GM03348 (cell line): ENCODE measurements around the gene SACS.

ENCODE experiments used
- DNase-seq: peaks from one replicate; pipeline ENCODE4 v3.0.0; 2012; ENCODE audit warnings: low spot score

The SACS gene

DNA sequence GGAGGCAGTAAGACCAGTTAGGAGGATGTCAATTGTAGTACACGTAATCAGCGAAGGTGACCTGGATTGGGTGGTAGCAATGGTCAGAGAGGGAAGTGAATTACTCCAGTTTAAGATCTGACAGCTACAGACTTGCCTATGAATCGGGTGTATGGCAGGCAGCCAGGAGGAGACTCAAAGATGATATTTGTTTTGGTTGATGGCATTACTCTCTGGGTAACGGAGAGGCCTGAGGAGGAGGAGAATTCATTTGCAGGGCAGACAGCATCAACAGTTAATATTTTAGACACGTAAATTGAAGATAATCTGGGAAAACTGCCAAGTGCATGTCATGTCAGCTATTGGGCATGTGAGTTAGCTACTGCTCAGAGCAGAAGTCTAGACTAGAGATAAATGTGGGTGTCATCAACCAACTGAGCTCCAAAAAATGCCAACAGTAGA lies 143.6 kb downstream of the SACS start:
- peak; percentile 33 for DNase-seq

DNA sequence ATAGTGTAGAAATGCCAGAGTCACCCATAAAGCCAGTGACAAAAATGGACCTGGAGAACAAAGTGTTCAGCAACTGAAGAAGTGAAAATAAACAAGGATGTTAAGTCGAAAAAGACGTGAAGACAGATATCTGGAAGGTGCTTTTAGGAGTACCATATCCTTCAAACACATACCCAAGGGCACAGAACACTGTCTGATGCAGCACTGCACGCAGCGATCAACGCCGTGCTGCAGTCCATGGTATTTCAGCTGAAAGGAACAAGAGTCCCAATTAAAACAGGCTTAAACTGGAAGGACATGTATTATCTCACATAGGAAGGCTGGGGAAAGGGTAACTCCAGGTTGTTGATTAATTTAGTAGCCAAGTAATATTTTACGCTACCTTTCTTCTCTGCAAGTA lies 144.5 kb downstream of the SACS start:
- DNase-seq = no peak

DNA sequence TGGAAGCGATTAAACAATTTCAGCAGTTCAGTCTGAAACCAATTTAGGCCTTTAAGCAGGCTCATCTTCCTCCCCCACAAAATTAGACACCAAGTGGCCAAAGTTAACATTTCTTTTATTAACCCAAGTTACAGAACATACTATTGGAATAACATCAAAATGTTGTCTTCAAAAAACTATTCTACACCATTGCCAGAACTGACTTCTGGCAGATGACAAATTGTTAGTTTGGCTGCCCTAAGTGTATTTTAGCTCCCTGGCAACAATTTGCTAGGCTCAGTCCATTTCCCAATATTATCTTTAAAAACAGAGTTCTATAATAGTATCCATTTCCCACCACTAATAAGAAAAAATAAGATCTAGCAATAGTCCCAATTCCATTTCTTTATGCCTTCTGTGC lies 144.9 kb downstream of the SACS start:
- peak; percentile 24 for DNase-seq

DNA sequence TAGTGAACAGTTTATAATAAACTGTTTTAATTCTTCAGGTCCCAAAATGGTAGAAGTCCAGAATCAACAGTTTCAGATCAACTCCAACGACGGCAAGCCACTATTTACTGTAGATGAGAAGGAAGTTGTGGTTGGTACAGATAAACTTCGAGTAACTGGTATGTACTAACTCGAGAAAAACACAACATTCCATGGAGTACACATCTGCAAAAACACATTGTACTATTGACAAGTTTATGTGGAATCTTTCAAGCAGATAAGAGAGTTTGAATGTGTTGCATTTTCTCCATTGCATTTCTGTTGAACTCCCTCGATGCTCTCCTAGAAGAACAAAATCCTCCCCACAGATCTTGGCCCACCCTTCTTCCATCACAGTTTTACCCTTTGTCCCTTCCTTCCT lies 154.2 kb downstream of the SACS start:
- DNase-seq = no peak
